GM12873 (cell line): ENCODE measurements around the gene SYTL4.

Source experiments
- CTCF ChIP-seq: IDR thresholded peaks from 2 replicates; pipeline ENCODE4 v1.5.1; 2012; ENCODE audit warnings: low read depth, mild to moderate bottlenecking, moderate library complexity, low read length, control low read depth; ENCODE audit not compliant: insufficient read depth; ENCODE audit errors: missing control alignments

SYTL4 gene

DNA sequence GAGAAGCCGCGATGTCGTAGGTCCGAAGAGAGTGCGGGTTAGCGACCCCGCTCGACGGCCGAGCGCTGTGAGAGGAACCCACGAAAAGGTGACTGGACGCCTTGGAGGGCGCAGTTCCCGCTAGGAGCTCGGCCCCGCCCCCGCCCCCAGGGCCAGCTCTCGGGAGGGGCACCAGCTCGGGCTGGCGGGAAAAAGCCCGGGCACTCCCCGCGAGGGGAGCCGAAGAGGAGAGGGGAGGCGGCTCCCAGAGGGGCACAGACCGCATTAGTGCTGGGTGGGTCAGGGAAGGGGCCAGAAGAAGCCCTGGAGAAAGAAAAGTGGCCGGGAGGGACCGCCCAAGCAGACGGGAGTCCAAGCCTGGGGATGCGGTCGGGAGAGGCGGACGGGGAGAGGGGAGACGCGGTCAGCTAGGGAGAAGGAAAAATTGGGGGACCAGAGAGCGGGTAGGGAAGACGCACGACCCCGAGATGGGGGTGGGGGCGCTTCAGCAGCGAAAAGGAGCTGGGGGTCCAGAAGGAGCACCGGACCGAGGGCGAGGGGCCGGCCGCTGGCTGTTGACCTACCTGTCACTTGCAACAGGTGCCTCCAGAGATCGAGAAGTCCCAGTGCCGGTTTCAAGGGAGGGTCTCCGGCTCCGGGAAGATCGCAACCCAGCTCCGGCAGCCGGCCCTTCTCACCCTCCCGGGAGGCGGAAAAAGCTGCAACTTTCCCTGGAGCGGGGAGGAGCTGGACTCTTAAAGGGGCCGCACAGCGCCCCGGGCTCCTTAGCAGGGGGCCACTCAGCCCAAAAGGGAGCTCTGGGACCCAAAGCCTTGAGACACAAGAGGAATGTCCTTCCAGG, at the start of gene SYTL4:
SYTL4 (minus strand) TSS at position 681 of the 841 bp plus-strand sequence. CDS start 30,084 bp downstream, outside the sequence.
- no peak for TF ChIP-seq CTCF

DNA sequence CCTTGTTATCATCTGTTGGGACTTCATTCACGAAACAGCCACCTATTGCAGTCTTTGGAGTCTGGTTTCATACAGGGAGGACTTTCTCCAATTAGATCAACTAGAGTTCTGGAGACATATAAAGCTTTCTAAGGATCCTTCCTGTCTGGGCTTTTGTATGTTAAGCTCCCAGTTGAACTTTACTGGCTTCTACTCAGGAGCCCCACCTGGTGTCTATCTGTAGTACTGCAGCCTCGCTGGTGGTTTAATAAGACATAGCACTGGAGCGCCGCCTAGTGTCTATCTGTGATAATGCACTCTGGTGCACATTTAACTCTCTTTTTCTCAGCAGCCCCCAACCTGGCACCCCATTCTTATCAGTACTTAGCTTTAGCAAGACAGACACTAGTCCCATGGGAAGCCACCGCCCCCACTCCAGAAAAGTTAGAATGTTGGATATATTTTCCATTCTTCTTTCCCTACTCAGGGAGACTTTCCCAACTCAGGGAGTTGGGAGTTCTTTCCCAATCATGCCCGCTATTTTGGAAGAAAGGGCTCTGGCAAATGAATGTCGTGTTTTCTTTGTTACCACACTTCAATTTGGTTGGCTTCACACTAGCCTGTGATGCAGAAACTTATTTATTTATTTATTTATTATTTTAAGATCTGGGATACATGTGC, 36.9 kb upstream of the SYTL4 start:
- peak; percentile 100 for TF ChIP-seq CTCF

DNA sequence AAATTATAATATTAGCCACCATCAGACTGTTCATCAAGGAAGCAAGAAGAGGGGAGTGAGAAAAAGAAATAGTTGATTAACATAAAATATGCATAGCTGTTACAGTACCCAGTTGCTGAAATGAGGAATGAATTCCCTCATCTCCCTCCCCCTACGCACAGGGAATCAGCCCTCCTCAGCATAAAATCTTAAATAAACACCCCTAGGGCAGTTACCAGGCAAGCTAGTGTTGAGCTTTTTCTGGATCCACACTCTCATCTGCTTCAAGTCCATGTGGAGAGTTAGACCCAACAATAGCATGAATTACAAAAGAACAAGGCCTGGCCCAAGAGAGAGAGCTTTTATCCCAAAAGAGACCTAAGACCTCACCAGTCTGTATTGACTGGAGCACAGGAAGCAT, 19.0 kb upstream of the SYTL4 start:
- no peak for TF ChIP-seq CTCF

- TF ChIP-seq CTCF, result no peak
Measured at GRCh38 chrX:100748108-100748507, 16.2 kb upstream of the SYTL4 start.

DNA sequence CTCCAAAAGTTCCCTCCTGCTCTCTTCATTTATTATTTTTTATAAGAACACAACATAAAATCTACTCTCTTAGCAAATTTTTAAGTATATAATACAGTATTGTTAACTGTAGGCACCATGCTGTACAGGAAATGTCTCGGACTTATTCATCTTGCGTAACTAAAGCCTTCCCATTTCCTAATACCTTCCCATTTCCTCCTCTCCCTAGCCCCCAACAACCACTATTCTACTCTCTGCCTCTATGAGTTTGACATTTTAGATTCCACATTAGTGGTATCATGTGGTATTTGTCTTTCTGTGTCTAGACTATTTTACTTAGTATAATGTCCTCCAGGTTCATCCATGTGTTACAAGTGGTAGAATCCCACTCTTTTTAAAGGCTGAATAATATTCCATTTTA, 15.8 kb upstream of the SYTL4 start:
- no peak for TF ChIP-seq CTCF

DNA sequence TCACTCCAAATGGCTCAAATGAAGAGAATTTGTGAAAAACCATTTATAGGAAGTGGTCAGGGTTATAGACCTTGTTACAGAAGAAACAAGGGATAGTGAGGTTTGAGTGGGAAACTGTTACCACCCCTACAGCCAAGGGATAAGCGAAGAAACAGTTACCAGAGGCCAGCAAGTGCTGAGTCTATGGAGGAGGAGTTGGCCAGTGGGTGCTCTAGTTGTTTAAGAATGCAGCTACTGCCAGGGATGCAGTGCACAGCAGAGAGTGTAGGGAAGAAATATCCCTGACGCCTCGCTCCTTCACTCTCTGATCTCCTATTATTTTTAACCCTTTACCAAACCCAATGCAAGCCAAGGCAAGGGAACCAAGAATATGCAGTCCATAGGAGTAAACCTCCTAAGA, 15.2 kb upstream of the SYTL4 start:
- TF ChIP-seq CTCF, result no peak

DNA sequence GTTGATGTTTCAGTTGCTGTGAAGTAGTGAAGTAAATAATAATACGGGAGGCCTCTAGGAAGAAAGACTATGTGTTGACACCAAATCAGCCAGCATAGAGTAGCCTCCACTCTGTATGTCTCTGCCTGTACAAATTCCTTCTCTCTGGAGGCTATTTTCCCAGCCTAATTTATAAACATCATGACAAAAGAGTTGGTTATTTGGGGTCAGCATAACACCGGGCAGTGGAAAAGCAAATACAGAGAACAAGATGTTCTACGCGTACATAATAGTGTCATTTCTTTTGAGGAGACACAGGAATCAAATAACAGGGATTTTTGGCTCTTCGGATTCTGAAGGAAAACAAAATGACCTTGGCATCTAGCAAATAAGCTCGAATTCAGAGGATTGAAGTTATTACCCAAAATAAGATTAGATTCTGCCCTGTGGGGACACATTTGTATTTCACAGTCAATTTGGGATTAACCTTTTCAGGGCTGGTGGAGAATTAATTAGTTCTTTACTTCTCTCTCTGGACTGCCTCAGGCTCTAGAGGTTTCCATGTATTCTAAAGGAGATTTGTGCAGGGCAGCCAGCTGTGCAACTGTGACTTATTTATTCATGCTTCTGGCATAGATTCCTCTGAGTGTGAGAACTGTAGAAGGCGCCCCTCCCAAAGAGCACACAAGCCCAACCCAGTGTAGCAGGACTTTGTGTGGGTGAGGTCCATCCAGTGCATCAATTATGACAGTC, 14.1 kb upstream of the SYTL4 start:
- no peak for TF ChIP-seq CTCF
